Measurements from ENCODE around the gene IAH1.

Gene IAH1

GRCh38 chr2:9524291-9524690 lies 49.9 kb downstream of the IAH1 start:
- CTCF ChIA-PET: interaction anchor here (0.7 kb wide), 1 partner anchor 348 kb away, joined by 3 read pairs; no protein-coding TSS in a partner anchor
- TF ChIP-seq ZNF48 (tag by site-specific recombination; IDR thresholded peaks at IDR 0.05): no peak
- TF ChIP-seq ZNF274 (IDR thresholded peaks at IDR 0.05; ENCODE audit: low read length): no peak
- TF ChIP-seq ZNF274 (tag by site-specific recombination; IDR thresholded peaks at IDR 0.05; ENCODE audit: borderline replicate concordance): no peak
- TF ChIP-seq ATF2 (tag by site-specific recombination; IDR thresholded peaks at IDR 0.05; ENCODE audit: low read depth): no peak
- TF ChIP-seq ZBTB11 (tag by site-specific recombination; conservative IDR thresholded peaks at IDR 0.05; ENCODE audit: low read depth): no peak
- no peak for TF ChIP-seq ZNF394 (tag by site-specific recombination; IDR thresholded peaks at IDR 0.05; ENCODE audit: borderline replicate concordance)
- no peak for TF ChIP-seq PATZ1 (tag by site-specific recombination; IDR thresholded peaks at IDR 0.05)
- no peak for TF ChIP-seq ZNF121 (tag by site-specific recombination; IDR thresholded peaks at IDR 0.05)
- TF ChIP-seq ZNF677 (tag by site-specific recombination; IDR thresholded peaks at IDR 0.05): no peak
- TF ChIP-seq ZNF391 (tag by site-specific recombination; IDR thresholded peaks at IDR 0.05; ENCODE audit: borderline replicate concordance, low read depth): no peak
- TF ChIP-seq ZNF324 (tag by site-specific recombination; IDR thresholded peaks at IDR 0.05): no peak
- TF ChIP-seq ZNF843 (tag by site-specific recombination; IDR thresholded peaks at IDR 0.05): no peak
- no peak for TF ChIP-seq ZNF362 (tag by site-specific recombination; IDR thresholded peaks at IDR 0.05)
- TF ChIP-seq ZBTB8A (tag by site-specific recombination; IDR thresholded peaks at IDR 0.05): no peak
- no peak for TF ChIP-seq ZNF514 (tag by site-specific recombination; IDR thresholded peaks at IDR 0.05)
- TF ChIP-seq ZNF610 (tag by site-specific recombination; IDR thresholded peaks at IDR 0.05; ENCODE audit: borderline replicate concordance): no peak
- TF ChIP-seq RBAK (tag by site-specific recombination; IDR thresholded peaks at IDR 0.05): no peak
- no peak for TF ChIP-seq ZNF747 (tag by site-specific recombination; IDR thresholded peaks at IDR 0.05)
- no peak for TF ChIP-seq INSM2 (tag by site-specific recombination; IDR thresholded peaks at IDR 0.05)
- TF ChIP-seq ZNF518A (tag by site-specific recombination; conservative IDR thresholded peaks at IDR 0.05; ENCODE audit: low read depth): no peak
- no peak for TF ChIP-seq ZNF623 (tag by site-specific recombination; IDR thresholded peaks at IDR 0.05)

More at GRCh38 chr2:9524291-9524690, 49.9 kb downstream of the IAH1 start:
- Histone ChIP-seq H3K4me3 (ENCODE audit: low read depth, low read length) (no peak overlapping the region), H3K27ac (ENCODE audit: extremely low read depth, low read depth, low read length) (no peak overlapping the region), H3K36me3 (ENCODE audit: control insufficient read depth in 2 of 2, insufficient read depth in 1 of 2, low read length in 2 of 2) (peaks cover 14 to 76% of the 10 kb centered on the region in 2 experiments), H3K9me3 (ENCODE audit: control insufficient read depth, insufficient read depth, low read depth, low read length) (no peaks in the 10 kb centered on the region), H3K4me1 (ENCODE audit: control insufficient read depth, insufficient read depth, low read length) (no peaks in the 10 kb centered on the region)
- POLR2A ChIA-PET: no interaction called here

All from HEK293 (cell line).